HS-27A (cell line): ENCODE data around the gene STUB1.

Source experiments
- DNase-seq: peaks from one replicate; pipeline ENCODE4 v3.0.0-alpha.2; 2012; ENCODE audit warnings: low read depth, missing footprints

The STUB1 gene

GRCh38 chr16:725463-726187 is 45.4 kb downstream of the STUB1 start:
- DNase-seq = no peak

- no peak for DNase-seq
These were observed 45.9 kb downstream of the STUB1 start for GRCh38 chr16:726188-726437.

- no peak for DNase-seq
These were observed 46.5 kb downstream of the STUB1 start, which contains the start of the genes CCDC78 and HAGHL for GRCh38 chr16:726438-727290. CCDC78 (minus strand) TSS chr16:726443; CDS start chr16:726367, 76 bp downstream. HAGHL (plus strand) TSS chr16:727106; CDS start chr16:727510, 404 bp downstream.

GRCh38 chr16:727291-727977 is 47.2 kb downstream of the STUB1 start:
- DNase-seq = no peak

- peak; percentile 48 for DNase-seq
These were observed 48.1 kb downstream of the STUB1 start for GRCh38 chr16:728131-728889.

- DNase-seq = no peak
These were observed 48.9 kb downstream of the STUB1 start for GRCh38 chr16:728890-729744.

GRCh38 chr16:729768-730665 is 49.8 kb downstream of the STUB1 start:
- DNase-seq = no peak

GRCh38 chr16:730666-731509 is 50.7 kb downstream of the STUB1 start:
- DNase-seq = no peak

- DNase-seq = no peak
These were observed 52.1 kb downstream of the STUB1 start for GRCh38 chr16:732332-732731.
